ENCODE data around the gene ASPG. TPM values are rescaled to one million over a fixed set of nuclear protein-coding genes. Genes with fewer than 3 reads are reported as not detected.

ASPG gene
- total RNA-seq, 1 experiment from 2014 or later, result not detected

GRCh38 chr14:104120281-104120741, 34.8 kb downstream of the ASPG start:
- TF ChIP-seq CTCF (conservative IDR thresholded peaks at IDR 0.05) (no peak), EZH2 (IDR thresholded peaks at IDR 0.05; ENCODE audit: low read depth) (no peak)
- Histone ChIP-seq H3K4me3 (no peak overlapping the region), H3F3A (ENCODE audit: insufficient read depth, low read depth) (no peaks in the 10 kb centered on the region; the same call in 1 of the 2 replicates), H3K9me3 (ENCODE audit: insufficient read depth, low read depth) (peaks cover 19% of the 10 kb centered on the region), H3K27me3 (ENCODE audit: insufficient read depth, low read depth) (peaks cover 14% of the 10 kb centered on the region), H3K4me1 (replicated peaks; ENCODE audit: insufficient read depth) (peaks cover 7% of the 10 kb centered on the region), H3K9me2 (ENCODE audit: insufficient read depth) (no peaks in the 10 kb centered on the region), H2AFZ (no peak overlapping the region), H3K27ac (no peak overlapping the region), H3K79me2 (ENCODE audit: low read depth) (no peaks in the 10 kb centered on the region), H4K20me1 (ENCODE audit: insufficient read depth) (no peaks in the 10 kb centered on the region), H3K36me3 (ENCODE audit: low read depth) (no peaks in the 10 kb centered on the region), H3K4me2 (no peak overlapping the region)
- ChIA-PET CTCF (no interaction called here), POLR2A (ENCODE audit: unreplicated experiment) (no interaction called here)
- BruUV-seq (replicated peaks), result no TSS peak
- intact Hi-C loops (cut with micrococcal nuclease; ENCODE audit: unreplicated experiment), result no loop called here
- no peak for DNase-seq

- CTCF ChIA-PET, result no interaction called here
- no peak overlapping the region for H3K27ac ChIP-seq
- no peak for DNase-seq
- no peak overlapping the region for H2AFZ ChIP-seq
- no peak for TF ChIP-seq EZH2 (IDR thresholded peaks at IDR 0.05; ENCODE audit: low read depth)
- no peak for TF ChIP-seq CTCF (conservative IDR thresholded peaks at IDR 0.05)
- no peaks in the 10 kb centered on the region; the same call in 1 of the 2 replicates for H3K4me1 ChIP-seq (replicated peaks; ENCODE audit: insufficient read depth)
- H3K9me3 ChIP-seq (ENCODE audit: insufficient read depth, low read depth), result peaks cover 21% of the 10 kb centered on the region
- intact Hi-C loops (cut with micrococcal nuclease; ENCODE audit: unreplicated experiment), result no loop called here
- H3K79me2 ChIP-seq (ENCODE audit: low read depth), result no peaks in the 10 kb centered on the region
- no TSS peak for BruUV-seq (replicated peaks)
- H4K20me1 ChIP-seq (ENCODE audit: insufficient read depth), result no peaks in the 10 kb centered on the region
- peaks cover 14% of the 10 kb centered on the region for H3K27me3 ChIP-seq (ENCODE audit: insufficient read depth, low read depth)
- POLR2A ChIA-PET (ENCODE audit: unreplicated experiment), result no interaction called here
- no peaks in the 10 kb centered on the region for H3F3A ChIP-seq (ENCODE audit: insufficient read depth, low read depth)
- H3K36me3 ChIP-seq (ENCODE audit: low read depth), result no peaks in the 10 kb centered on the region
- no peaks in the 10 kb centered on the region for H3K9me2 ChIP-seq (ENCODE audit: insufficient read depth)
- no peak overlapping the region for H3K4me3 ChIP-seq
- H3K4me2 ChIP-seq, result no peak overlapping the region
Measured at GRCh38 chr14:104121142-104121541, 35.6 kb downstream of the ASPG start.

- H3K4me3 ChIP-seq, result no peak overlapping the region
- H3K4me1 ChIP-seq (replicated peaks; ENCODE audit: insufficient read depth), result no peaks in the 10 kb centered on the region
- H3K9me2 ChIP-seq (ENCODE audit: insufficient read depth), result no peaks in the 10 kb centered on the region
- H4K20me1 ChIP-seq (ENCODE audit: insufficient read depth), result no peaks in the 10 kb centered on the region
- POLR2A ChIA-PET (ENCODE audit: unreplicated experiment), result no interaction called here
- H3K27me3 ChIP-seq (ENCODE audit: insufficient read depth, low read depth), result peaks cover 4% of the 10 kb centered on the region; the same call in 1 of the 2 replicates
- no peak overlapping the region for H3K27ac ChIP-seq
- H2AFZ ChIP-seq, result no peak overlapping the region
- no peaks in the 10 kb centered on the region for H3F3A ChIP-seq (ENCODE audit: insufficient read depth, low read depth)
- no peak for DNase-seq
- H3K36me3 ChIP-seq (ENCODE audit: low read depth), result no peaks in the 10 kb centered on the region
- H3K79me2 ChIP-seq (ENCODE audit: low read depth), result no peaks in the 10 kb centered on the region
- no peak overlapping the region for H3K4me2 ChIP-seq
- H3K9me3 ChIP-seq (ENCODE audit: insufficient read depth, low read depth), result peaks cover 21% of the 10 kb centered on the region
- CTCF ChIA-PET, result interaction anchor here (0.7 kb wide), 1 partner anchor 24 kb away, joined by 3 read pairs; no protein-coding TSS in a partner anchor
- BruUV-seq (replicated peaks), result no TSS peak
- TF ChIP-seq CTCF (conservative IDR thresholded peaks at IDR 0.05) (no peak), EZH2 (IDR thresholded peaks at IDR 0.05; ENCODE audit: low read depth) (no peak)
- intact Hi-C loops (cut with micrococcal nuclease; ENCODE audit: unreplicated experiment), result no loop called here
Measured at GRCh38 chr14:104123879-104124278, 38.4 kb downstream of the ASPG start.

Data from PC-9 (cell line).